Erythroblast (primary cell): Measurements from ENCODE around the gene CACNG5.

Source experiments
- GATA1 ChIP-seq: IDR thresholded peaks from 2 replicates; pipeline ENCODE4 v1.6.1; 2011; ENCODE audit warnings: low read depth, mild to moderate bottlenecking, control low read depth, low read length, moderate library complexity
- POLR2A ChIP-seq: IDR thresholded peaks from 2 replicates; pipeline ENCODE4 v1.6.1; 2011; ENCODE audit warnings: mild to moderate bottlenecking, low read length

GRCh38 chr17:66812571-66812970, 22.3 kb upstream of the CACNG5 start:
- no peak for TF ChIP-seq POLR2A
- no peak for TF ChIP-seq GATA1
